NCI-H1694 (cell line): ENCODE data around the gene ADRM1.

Source experiments
- DNase-seq: peaks from one replicate; lab custom pipeline; 2025; lab: John Stamatoyannopoulos, UW

The ADRM1 gene

DNA sequence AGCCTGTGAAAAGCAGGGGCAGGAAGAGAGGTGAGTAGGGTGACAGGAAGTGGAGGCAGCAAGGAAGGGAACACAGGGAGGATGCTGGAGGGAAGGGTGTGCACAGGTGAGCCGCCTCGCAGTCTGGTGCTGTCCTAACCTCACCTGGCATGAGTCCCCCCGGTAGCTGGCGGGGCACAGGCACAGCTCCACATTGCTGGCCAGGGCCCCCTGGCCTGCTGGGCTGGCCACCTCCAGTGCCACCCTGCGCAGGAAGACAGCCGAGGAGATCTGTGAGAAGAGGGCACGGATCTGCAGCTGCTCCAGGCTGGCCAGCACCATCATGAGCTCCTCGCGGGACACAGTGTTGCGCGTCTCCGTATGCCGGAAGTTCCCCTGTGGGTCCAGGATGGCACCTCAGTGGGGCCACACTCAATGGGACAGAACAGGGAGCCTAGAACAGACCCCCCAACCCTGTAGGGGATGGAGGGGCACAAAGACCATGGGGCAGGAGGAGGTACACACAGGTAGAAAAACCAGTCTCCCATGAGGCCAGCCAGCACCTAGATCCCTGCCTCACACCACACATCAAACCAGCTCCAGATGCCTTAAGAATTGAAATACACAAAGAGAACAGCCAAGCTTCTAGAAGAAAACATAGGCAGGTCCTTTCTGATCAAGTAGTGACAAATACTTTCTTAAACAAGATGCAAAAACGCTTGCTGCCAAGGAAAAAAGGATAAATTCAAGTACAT, 22.5 kb downstream of the ADRM1 start:
- DNase-seq = no peak

DNA sequence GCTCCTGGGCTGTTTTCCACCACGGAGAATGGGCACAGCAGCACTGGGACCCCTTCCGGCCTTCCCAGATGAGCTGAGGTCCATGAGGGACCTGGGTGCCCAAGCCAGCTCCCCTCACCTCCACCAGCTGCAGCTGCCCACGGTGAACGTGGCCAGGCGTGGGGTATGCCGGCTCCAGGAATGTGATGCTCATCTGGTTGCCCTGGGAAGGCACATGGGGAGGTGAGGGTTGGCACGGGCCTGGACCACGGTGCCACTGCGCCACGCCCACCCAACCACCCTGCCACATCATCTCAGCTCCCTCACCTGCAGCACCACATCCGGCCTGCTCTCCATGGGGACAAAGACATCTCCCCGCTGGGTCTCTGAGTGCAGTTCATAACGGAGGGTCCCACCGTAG, 23.8 kb downstream of the ADRM1 start:
- no peak for DNase-seq

DNA sequence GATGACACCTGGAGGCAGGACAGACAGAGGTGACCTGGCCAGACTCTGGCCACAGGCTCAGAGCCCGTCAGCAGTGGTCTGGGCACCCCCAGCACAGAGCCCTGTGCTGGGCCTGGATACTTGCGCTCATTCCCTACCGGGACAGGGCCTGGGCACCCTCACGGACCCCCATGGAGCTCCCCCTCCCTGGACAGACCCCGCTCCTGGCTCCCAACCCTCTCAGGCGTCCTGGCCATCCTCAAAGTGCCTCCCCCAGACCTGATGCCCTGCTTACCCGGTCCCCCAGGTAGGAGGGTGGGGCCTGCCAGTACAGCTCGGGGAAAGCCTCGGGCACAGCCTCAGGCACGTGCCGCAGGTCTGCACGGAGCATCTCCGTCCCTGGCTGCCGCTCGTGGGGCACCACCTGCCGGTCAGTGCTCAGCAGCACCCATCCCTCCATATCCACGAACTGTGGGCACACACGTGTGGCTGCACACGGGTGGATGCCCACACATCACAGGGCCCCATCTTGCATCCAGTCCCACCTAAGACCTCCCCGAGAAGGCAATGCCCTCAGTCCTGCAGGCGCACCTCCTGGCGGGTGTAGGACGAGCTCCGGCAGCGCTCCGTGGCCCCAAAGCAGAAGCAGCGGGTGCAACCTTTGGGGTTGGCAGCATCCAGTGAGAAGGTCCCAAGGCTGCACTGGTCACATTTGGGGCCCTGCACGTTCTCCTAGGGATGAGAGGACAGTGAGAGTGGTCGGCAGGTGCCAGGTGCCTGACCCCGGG, 24.3 kb downstream of the ADRM1 start:
- DNase-seq = no peak

DNA sequence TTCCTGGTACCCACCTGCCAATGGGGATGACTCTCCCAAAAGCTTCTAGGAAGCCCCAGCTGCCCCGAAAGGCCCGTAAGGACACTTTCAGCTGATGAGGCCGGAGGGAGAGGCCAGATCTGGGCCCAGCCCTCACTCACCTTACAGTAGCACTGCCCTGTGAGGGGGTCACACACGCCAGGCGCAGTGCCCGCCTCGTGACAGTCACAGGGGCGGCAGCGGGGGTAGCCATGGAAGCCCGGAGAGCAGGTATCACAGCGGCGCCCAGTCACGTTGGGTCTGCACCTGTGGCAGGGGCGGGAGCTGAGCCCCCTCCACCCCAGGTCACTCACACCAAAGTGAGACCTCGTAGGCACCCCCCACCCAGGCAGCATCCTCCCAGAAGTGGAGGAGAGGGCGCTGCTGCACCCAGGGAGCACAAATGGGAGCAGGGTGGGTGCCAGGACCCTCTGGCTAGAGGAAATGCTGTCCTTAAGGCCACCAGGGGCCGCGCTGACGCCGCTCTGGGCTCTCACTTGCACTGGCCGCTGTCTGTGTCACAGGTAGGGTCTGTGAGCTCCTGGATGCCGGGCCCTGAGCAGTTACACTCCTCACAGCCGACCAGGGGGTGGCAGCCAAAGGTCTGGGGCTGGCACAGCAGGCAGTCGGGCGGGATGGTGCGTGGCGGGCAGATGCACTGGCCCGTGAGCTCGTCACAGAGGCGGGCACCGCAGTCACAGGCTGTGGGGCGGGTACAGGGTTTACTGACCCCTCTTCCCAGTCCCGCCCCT, 25.1 kb downstream of the ADRM1 start:
- no peak for DNase-seq

DNA sequence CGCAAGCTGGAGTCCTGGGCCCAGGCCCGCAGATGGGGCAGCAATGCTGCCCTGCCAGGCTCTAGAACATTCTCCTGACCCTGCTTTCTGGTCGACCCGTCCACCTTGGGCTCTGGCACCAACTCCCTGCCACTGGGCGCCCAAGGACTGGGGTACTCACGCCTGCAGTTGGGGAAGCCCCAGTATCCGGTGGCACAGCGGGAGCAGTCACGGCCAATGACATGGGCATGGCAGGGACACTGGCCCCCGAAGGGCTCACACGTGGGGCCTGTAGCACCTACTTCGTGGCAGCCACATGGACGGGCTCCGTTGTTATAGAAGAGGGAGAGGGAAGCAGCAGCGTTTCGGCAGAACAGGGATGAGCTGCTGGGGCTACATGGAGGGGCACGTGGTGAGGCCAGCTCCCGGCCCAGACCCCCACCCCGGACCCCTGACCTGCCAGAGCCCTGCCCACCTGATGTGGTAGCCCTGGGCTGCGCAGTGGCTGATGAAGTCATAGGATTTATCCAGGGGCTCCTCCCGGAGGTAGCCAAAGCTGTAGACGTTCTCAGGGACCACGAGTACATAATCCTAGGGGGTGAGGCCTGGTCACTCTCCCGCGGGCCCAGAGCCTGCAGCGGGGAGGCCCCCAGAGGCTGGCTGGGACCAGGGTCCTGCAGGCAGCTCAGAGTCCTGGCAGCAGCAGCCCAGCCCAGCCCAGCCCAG, 26.0 kb downstream of the ADRM1 start:
- DNase-seq = no peak

DNA sequence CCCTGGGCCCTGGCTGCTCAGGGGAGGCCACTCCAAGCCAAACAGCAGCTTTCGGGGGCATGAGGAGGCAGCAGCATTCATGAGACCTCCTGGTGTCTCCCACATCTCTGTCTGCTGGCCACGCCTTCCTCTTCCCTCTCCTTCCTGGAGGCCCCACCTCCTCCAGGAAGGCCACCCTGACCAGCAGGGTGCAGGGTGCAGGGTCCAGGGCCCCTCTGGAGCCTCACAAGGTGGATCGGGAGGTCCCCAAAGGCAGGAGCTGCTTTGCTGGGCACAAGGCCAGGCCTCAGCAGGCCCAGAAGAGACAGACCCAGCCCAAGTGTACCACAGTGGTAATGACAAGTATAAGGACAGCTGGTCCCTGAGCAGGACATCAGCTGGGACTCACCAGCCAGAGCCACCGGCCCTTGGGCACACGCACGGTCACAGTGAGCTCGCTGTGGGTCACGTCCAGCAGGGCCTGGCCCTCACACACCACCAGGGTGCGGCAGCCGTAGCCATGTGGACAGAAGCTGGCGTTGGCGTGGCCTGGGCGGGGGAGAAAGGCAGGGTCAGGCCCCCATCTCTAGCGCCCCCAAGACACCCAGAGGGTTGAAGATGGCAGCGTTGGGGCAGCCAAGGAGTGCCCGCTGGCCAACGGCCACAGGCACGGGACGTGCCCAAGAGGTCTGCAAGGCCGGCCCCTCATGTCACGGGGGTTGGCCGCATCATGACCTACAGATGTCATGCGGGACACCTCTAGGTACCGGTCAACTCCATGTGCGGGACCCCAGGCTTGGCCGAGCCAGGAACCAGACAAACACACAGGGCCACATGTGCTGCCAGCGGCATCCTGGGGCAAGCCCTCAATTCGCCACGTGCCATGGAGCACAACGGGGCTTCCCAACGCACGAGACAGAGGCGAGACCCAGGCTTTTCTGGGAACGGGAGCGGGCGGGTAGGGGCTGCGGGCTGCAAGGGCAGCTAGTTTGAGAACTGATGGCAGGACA, 26.9 kb downstream of the ADRM1 start:
- no peak for DNase-seq

DNA sequence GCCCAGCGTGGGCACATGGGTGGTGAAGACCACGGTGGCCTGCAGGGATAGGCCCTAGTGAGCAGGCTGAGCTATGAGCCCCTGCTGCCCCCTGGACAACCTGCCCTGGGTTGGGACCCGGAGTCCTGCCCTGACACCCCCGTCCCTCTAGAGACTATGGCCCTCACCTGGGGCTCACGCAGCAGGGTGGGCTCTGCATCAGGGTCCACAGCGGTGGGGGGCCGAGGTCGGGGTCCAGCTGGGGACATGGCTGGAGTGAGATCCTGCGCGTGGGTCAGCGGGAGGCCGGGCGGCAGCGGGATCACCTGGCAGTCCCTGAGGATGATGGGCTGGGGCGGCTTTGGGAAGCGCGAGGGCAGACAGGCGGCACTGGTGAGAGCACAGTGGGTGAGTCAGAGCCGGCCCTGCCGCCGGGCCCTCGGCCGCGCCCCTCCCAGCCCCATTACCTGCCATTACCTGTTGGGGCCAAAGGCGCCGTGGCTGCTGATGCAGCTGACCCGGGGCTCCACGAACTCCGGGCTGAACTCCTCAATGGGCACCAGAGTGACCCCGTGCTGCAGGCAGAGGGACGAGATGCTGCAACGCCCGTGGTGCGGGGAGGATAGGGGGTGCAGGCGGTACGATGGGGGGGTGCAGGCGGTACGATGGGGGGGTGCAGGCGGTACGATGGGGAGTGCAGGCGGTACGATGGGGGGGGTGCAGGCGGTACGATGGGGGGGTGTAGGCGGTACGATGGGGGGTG, 27.9 kb downstream of the ADRM1 start:
- DNase-seq = no peak

DNA sequence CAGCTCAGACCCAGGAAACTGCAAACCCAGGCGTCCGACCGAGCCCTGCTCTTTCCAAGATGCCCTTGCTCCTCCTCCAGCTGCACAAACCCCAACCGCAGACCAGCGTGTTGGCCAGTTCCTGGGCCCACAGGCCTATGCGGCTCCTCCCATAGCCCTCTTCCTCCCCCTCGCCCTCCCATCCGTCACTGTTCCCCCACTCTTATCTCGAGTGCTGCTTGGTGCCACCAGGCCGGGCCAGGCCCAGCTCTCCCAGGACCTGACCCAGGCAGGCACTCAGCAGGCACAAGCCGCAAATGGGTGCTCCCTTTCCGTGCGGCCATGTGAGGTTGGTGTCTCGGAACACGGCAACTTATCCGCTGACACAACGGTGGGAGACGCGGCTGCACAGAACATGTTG, 28.6 kb downstream of the ADRM1 start:
- no peak for DNase-seq

DNA sequence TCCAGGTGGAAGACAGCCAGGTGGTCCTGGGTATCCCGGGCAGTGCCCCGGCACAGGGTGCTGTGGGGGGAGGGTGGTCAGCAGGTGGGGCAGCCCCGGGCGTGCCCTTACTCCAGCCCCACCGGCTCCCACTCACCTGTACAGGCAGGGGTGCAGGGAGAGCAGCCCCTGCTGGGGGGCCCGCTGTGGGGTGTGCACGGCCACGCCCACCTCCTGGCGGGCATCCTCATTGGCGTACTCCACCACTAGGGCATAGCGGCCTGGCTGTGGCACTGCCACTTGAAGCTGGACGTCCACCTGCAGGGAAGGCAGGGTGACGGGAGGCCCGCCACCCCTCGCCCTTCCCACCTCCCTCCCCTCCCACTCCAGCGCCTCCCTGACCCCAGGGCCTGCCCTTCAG, 29.6 kb downstream of the ADRM1 start:
- no peak for DNase-seq

DNA sequence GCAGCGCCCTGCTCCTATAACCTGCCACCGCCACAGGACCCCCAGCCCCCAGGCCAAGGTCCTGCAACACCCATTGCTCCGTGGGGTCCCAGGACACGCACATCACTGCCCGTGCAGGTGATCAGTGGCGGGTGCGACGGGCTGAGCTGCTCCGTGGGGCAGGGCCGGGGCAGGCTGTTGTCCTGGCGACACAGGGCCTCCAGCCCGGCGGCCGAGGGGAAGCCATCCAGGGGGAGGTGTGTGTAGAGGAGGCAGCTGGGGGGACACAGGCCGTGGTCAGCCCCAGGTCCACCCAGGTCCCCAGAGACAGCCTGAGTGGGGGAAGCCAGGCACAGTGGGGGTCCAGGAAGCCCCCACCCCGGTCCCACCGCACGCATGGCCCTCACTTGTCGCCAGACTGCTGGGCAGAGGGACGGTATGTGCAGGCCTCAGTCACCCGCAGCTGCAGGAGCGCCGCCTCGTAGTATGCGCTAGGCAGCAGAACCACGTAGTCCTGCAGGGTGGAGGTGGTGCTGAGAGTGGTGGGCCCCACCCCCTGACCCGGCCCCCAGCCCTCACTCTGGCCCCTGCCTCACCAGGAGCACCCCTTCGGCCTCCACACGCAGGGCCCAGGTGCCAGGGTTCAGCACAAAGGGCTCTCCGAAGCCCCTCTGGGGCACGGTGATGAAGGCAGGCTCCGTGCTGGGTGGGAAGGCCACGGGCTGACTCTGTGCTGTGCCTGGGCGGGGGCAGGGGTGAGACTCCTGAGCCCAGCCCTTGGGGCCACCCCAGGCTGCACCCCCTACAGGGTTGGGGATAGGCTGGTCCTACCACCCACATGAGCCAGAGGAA, 30.4 kb downstream of the ADRM1 start:
- DNase-seq = no peak

DNA sequence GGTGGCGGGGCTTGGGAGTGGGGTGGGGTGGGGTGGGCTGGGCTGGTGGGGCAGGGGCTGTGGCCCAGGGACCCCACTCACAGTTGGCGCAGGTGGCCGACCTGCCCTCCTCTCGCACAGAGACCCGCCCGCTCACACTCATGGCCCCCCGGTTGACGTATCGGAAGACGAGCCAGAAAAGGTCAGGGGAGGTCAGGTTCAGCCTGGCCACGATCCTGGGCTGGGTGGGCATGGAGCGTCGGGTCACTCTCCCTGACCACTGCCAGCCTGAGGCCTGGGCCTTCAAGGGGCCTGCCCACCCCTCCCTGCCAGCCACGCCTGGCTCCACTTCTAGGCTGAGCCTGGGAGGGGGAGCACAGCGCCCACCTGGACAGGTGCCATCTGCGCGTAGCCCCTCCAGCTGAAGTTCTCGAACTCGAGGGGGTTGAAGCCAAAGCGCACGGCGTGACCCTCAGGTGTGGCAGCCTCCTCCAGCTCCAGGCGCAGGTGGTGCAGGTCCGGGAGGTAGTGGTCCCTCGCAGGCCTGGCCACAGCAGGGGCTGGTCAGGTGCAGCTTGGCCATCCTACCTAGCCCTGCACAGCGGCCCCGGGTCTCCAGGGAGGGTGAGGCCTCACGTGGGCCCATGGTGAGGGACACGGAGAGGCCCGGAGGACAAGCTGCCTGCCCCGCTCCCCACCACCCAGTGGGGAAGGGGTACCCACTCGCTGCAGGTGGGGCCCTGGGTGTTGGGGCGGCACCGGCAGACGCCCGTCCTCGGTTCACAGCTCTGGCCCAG, 31.2 kb downstream of the ADRM1 start:
- no peak for DNase-seq

DNA sequence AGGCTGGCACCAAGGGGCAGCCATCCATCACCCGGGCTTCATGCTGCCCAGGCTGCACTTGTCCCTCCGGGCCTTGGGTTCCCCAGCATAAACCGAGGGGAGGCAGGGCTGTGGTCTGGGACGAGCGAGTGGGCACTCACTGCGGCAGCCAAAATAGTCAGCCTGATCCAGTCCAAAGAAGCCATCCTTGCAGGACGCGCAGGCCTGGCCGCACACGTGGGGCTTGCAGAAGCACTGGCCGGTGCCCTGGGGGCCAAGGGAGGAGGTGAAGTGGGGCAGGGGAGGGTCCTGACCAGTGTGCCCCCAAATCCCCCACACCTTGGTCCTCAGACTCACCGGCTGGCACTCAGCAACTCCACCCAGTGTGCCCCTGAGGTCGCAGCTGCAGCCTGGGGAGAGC, 32.1 kb downstream of the ADRM1 start:
- no peak for DNase-seq

DNA sequence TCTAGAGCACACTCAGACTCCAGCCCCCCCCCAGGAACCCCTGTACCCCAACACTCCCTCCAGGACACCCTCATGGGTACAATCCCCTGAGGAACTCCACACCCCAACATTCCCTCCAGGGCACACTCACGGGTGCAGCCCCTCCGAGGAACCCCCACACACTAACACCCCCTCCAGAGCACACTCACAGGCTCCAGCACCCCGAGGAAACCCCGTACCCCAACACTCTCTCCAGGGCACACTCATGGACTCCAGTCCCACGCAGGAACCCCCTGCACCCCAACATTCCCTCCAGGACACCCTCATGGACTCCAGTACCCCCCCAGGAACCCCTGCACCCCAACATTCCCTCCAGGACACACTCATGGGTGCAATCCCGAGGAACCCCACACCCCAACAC, 32.7 kb downstream of the ADRM1 start:
- DNase-seq = no peak

DNA sequence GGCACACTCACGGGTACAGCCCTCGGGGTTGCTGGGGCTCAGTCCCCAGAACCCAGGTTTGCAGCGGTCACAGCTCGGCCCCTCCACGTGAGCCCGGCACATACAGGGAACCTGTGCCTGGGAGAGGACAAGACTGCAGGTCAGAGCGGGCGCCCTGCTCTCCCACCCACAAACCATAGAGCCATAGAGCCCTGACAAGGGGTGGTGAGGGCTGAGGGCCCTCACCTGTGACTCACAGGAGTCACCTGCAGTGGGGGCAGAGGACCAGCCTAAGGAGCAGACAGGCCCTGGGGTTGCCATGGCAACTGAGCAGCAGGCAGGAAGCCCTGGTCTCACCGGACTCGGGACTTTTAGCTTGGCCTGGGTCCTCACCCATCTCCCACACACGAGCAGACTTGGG, 33.5 kb downstream of the ADRM1 start:
- DNase-seq = no peak

DNA sequence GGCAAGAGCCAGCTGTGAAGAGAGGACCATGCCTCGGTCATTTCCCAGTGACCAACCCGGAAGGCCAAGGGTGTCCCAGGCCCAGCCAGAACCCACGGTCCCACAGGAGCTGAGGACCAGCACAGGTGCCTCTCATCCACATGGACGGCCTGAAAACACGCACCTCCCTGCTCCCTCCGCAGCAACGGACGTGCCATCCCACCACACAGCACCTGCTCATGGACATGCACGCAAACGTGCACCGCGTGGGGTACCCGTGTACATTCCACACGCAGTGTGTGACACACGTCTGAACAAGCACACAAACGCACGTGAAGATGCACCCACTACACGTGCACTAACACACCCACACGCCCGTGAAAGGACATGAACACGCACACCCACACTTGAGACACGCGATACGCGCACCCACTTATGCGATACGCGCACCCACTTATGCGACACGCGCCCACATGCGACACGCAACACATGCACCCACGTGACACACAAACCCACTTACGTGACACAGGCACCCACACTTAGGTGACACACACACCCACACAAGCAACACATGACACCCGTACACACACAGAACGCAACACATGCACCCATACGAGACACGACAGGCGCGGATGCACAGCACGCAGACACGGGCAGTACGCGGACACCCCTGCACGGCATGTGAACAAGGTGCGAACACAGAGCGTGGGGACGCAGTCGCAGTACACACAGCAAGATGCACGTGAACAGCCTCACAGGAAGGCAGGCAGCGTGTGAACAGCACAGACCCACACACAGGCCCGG, 34.2 kb downstream of the ADRM1 start:
- DNase-seq = no peak

DNA sequence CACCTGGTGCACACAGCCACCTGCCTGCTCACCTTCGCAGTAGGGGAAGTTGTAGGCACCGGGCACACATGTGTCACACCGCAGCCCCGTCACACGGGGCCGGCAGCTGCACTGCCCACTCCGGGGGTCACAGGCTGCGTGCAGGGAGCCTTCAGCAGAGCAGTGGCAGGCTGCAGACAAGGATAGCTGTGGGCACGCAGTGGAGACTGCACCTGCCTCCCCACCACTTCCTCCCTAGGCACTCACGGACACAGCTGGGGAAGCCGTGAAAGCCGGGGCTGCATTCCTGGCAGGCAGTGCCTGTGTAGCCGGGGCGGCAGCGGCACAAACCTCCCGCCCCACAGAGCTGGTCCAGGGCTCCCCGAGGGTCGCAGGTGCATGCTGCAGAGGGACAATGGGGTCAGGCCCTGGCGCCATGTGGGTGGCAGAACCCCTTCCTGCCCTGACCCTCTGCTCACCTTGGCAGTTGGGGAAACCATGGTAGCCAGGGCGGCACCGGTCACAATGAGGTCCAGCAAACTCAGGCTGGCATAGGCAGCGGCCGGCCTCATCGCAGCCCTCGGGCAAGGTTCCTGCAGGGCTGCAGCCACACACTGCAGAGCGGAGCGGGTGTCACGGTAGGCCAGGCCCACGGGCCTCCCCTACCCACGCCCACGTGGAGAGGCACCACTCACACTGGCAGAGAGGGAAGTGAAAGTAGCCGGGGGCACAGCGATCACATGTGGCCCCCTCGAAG, 34.9 kb downstream of the ADRM1 start:
- DNase-seq = no peak

DNA sequence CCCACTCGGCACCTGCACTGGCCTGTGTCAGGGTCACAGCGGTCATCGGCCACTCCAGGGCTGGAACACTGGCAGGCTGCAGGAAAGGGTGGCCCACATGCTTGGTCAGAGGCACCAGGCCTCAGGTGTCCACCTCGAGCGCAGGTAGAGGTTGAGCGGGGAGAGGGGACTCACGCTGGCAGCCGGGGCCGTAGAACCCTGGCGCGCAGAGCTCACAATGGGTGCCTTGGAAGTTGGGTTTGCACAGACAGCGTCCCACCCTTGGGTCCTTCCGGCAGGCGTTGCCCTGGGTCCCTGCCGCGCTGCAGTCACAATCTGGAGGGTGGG, 35.5 kb downstream of the ADRM1 start:
- no peak for DNase-seq
